Epithelial cell of proximal tubule (primary cell): ENCODE data around the gene UBIAD1. TPM values are rescaled to one million over a fixed set of nuclear protein-coding genes. Genes with fewer than 3 reads are reported as not detected.

Experiments
- DNase-seq: peaks from one replicate; pipeline ENCODE4 v3.0.0-alpha.2; 2011; ENCODE audit warnings: low read depth
- H3K4me3 ChIP-seq: 2 replicates; pipeline ENCODE4 v1.5.1; 2011; ENCODE audit warnings: low read depth, mild to moderate bottlenecking, low read length
- total RNA-seq: library from RNA; depleted of rRNA; stranded (reverse); fragments of >200 nt; gene quantifications from 2 replicates; pipeline ENCODE4 v1.2.3, GENCODE V29; 2015
- TF ChIP-seq, protein P1 (sequence below): conservative IDR thresholded peaks from 2 replicates; pipeline ENCODE4 v1.5.1; 2012; ENCODE audit warnings: low read depth, mild to moderate bottlenecking, low read length

Gene UBIAD1
- total RNA-seq, 1 donor from 2014 or later: 6.2 TPM

DNA sequence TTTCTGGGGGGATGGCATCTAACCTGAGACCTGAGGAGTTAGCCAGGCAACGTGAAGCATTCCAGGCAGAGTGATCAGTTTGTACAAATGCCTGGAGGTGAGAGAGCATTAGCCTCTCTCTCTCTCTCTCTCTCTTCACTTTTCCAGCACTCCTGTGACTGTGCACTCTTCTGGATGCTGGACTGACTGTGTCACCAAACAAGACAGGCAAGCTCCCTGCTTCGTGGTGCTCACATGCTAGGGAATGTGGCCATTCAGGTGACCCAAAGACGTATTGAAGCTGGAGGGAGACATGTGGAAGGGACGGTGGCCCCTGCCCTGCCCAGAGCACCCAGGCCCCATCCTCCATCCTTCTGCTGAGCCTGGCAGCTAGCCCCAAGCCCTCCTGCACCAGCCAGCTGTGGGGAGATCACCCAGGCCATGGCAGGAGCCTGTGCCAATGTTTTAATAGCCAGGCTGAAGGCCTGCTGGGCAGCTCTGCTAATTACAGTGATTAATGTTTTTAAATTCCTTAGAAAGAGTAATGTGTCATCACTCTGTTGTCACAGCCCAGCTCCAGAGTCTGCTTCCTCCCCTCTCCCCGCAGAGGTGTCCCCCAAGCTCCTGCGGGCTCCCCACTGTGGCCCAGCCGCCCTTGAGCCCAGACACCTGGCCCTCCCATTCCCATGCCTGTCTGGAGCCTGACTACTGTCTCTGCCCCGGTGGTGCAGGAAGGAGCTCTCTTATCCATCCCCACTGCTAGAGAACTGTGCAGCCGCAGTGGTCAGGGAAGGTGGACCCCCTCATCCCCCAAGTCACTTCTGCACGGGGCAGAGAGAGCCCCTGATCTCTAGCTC, 48.9 kb downstream of the UBIAD1 start:
- TF ChIP-seq, protein P1, sequence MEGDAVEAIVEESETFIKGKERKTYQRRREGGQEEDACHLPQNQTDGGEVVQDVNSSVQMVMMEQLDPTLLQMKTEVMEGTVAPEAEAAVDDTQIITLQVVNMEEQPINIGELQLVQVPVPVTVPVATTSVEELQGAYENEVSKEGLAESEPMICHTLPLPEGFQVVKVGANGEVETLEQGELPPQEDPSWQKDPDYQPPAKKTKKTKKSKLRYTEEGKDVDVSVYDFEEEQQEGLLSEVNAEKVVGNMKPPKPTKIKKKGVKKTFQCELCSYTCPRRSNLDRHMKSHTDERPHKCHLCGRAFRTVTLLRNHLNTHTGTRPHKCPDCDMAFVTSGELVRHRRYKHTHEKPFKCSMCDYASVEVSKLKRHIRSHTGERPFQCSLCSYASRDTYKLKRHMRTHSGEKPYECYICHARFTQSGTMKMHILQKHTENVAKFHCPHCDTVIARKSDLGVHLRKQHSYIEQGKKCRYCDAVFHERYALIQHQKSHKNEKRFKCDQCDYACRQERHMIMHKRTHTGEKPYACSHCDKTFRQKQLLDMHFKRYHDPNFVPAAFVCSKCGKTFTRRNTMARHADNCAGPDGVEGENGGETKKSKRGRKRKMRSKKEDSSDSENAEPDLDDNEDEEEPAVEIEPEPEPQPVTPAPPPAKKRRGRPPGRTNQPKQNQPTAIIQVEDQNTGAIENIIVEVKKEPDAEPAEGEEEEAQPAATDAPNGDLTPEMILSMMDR: no peak
- no peak overlapping the region for H3K4me3 ChIP-seq
- DNase-seq: no peak

DNA sequence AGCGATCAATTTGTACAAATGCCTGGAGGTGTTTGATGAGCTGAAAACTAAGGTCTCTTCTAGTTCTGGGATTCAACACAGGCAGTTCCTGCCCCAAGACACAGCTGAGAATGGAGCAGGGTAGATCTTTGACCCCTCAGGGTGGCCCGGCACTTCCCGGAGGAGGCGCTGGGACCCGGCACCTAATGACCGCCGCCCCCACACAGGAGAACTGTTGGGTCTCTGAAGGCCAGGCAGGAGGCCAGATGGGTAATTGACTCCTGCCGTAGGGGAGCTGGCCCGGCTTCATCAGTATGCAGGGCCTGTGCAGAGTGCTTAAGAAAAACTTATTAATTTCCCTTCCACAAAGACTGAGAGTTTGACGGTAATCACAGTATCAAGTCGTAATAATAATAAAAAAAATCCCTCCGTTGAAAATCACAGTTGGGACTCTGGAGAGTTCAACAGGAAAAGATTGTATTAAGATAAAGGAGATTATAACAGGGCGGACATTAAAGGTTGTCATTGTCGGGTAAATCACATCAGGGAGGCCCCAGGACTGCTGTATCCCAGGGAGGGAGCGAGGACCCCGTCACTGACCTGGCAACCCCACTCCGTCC, 51.7 kb downstream of the UBIAD1 start:
- no peak for DNase-seq
- H3K4me3 ChIP-seq: no peak overlapping the region
- TF ChIP-seq, protein P1: no peak

DNA sequence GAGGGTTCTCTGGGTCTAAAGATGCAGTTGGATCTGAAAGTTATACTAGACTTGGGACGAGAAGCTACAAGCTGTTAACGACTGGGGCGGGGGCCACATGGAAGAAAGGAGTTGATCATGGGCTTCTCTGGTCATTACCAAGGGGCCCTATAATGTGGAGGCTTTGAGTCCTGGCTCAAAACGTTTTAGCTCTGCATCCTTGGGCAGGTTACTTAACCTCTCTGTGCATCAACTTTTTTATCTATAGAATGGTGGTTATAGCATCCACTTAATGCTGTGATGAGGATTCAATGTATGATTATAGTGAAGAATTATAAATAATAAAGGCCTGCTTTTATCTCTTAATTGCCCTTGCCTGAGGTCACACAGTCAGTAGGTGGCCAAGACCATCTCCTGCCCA, 53.1 kb downstream of the UBIAD1 start:
- DNase-seq: no peak
- no peak overlapping the region for H3K4me3 ChIP-seq
- TF ChIP-seq, protein P1: no peak

DNA sequence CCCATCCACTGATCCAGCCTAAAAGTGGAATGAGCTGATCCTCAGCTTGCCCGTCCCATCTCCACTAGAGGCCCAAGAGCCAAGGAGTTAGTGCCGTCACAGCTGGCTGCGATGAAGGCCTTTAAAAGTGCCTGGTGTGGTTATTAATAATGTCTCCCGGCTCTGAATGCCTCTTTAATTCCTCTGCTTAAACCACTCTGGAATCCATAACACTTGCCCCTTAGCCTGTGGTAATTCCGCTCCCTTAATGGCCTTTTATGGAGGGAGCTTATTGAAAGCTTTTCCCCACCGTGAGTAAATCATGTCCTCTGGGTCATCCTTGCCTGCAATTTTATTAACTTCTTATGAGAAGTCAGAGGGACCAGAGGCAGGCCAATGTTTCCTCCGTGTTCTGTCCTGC, 55.4 kb downstream of the UBIAD1 start:
- TF ChIP-seq, protein P1: no peak

DNA sequence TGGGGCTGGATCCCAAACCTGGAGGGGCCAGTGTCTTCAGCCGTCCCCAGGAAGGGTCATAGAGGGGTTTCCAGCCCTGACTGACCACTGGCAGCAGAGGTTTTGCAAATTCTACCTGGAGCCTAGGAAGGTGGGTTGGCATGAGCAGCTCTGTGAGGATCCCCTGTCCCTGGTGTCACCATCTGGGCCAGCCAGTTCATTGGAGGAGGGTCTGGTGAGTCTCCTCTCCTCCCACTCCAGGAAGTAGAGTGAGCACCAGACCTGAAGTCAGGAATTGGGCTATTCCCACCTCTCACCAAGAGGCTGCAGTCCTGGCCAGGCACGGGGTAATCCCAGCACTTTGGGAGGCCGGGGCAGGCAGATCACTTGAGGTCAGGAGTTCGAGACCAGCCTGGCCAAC, 57.4 kb downstream of the UBIAD1 start:
- TF ChIP-seq, protein P1: no peak
- no peak for DNase-seq
- no peak overlapping the region for H3K4me3 ChIP-seq

More for the DNA sequence above, 55.4 kb downstream of the UBIAD1 start:
- DNase-seq: no peak
- no peak overlapping the region for H3K4me3 ChIP-seq

DNA sequence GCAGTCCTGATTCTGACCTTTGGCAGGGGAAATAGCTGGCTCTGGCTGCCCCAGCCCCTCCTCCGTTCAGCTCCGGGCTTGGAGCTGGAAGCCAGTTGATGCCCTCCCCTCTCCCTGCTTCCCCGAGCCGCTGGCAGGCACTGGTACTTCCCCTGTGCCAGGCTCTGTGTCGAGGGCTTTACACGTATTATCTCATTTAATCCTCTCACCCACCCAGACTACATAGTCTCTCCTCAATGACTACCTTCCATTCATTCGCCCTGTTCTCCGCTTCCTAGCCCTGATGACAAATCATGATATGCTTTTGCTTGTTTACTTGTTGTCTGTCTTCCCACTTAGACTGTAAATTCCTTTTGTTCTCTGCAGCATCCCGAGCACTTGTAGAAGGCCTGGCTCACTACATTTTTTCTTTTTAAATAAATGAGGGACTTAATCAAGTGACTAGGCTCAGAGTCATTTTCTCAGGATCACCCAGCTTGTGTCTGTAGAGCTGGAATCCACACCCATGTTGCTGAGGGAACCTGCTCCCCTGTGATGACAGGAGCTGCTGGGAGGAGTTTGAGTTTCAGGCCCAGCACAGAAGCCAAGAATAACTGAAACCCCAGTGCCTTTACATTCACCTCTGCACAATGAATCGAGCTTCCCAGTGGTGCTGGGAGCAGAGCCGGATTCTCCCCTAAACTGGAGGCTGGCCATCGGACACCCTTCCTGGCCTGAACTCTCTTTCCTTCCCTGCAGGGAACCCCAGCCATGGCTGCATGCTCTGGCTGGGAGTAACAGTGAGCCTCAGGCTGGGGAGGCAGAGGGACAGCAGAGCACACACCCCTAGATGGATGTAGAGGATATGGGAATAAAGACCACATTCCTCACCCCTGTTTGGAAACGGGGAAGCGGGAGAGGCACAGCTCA, 58.3 kb downstream of the UBIAD1 start:
- H3K4me3 ChIP-seq: no peak overlapping the region
- TF ChIP-seq, protein P1: no peak
- DNase-seq: no peak
